HCT116 (cell line): ENCODE results near the gene CFAP92. TPM values are rescaled to one million over a fixed set of nuclear protein-coding genes. Genes with fewer than 3 reads are reported as not detected.
A peak's percentile ranks its signal among the peaks of the same experiment; 100 is the strongest.

Source experiments
- ATAC-seq: fragments of 200-7000 bp; cut with Tn5 transposase; 2 replicates; pipeline ENCODE4 v1.9.1; 2020; ENCODE audit warnings: mild to moderate bottlenecking, moderate library complexity
- BruUV-seq: library from RNA; stranded (reverse); fragments of 400-500 nt; replicated peaks from 2 replicates; lab custom pipeline; 2021; lab: Mats Ljungman, UMichigan
- CTCF ChIA-PET: fragments of 300-600 bp; sonication (Branson Sonifier 250); formaldehyde crosslinking; loops from one replicate; lab custom pipeline; 2021; ENCODE audit warnings: antibody characterized with exemption; lab: Charles Lee
- POLR2A ChIA-PET: fragments of 300-600, 350-600 bp; sonication (Branson Sonifier 250); formaldehyde crosslinking; loops from one replicate; lab custom pipeline; 2021; ENCODE audit warnings: antibody characterized with exemption; lab: Charles Lee
- RAD21 ChIA-PET, 2 experiments: fragments of 300-600 bp; sonication (Branson Sonifier 250); formaldehyde crosslinking; loops; one replicate each; lab custom pipeline; 2023; ENCODE audit warnings: low total read pairs in 2 of 2; ENCODE audit not compliant: uncharacterized antibody in 2 of 2, unreplicated experiment in 2 of 2, low non-redundant PET in 1 of 2; lab: Charles Lee
- DNase-seq: peaks from one replicate; pipeline ENCODE4 v3.0.0-alpha.2; 2010; ENCODE audit warnings: low read depth, low spot score
- H2AFZ ChIP-seq: fragments of 200-600 bp; shearing (Covaris generic), sonication (generic); 2 replicates; pipeline ENCODE4 v1.6.1; 2017; ENCODE audit warnings: low read depth, mixed run types, mixed read lengths, antibody characterized with exemption, low read length; ENCODE audit not compliant: poor library complexity, severe bottlenecking
- H3K27ac ChIP-seq: 2 replicates; pipeline ENCODE4 v1.5.1; 2012; ENCODE audit warnings: low read depth, low read length
- H3K27me3 ChIP-seq: fragments of 200-600 bp; sonication (generic); 2 replicates; pipeline ENCODE4 v1.6.1; 2016; ENCODE audit warnings: mixed run types, low read length, mixed read lengths; ENCODE audit not compliant: insufficient read depth
- H3K36me3 ChIP-seq, 2 experiments: fragments of 200-500 bp in 1 of 2; fragments of 200-600 bp in 1 of 2; sonication (Bioruptor generic) in 1 of 2; sonication (generic) in 1 of 2; 2 replicates each; pipeline versions ENCODE4 v1.5.1 to v1.6.1; 2014 to 2016; ENCODE audit warnings: low read length in 2 of 2, inconsistent platforms in 1 of 2, mixed read lengths in 1 of 2, mixed run types in 1 of 2; ENCODE audit not compliant: insufficient read depth in 2 of 2, control insufficient read depth in 1 of 2
- H3K4me1 ChIP-seq, 2 experiments: fragments of 200-600 bp in 1 of 2; sonication (generic) in 1 of 2; 2 replicates each; pipeline versions ENCODE4 v1.5.1 to v1.6.1; 2012 to 2017; ENCODE audit warnings: low read length in 2 of 2, inconsistent platforms in 1 of 2, mild to moderate bottlenecking in 1 of 2, mixed read lengths in 1 of 2, mixed run types in 1 of 2, moderate library complexity in 1 of 2; ENCODE audit not compliant: insufficient read depth in 2 of 2, control insufficient read depth in 1 of 2
- H3K4me2 ChIP-seq: fragments of 200-600 bp; sonication (generic); 2 replicates; pipeline ENCODE4 v1.6.1; 2017; ENCODE audit warnings: mixed run types, low read length, mixed read lengths
- H3K4me3 ChIP-seq, 2 experiments: fragments of 200-600 bp in 1 of 2; sonication (generic) in 1 of 2; replicated peaks in 1 of 2; 2 replicates each; pipeline ENCODE4 v1.5.1; 2011 to 2016; ENCODE audit warnings: low read length in 2 of 2, control low read depth in 1 of 2, low read depth in 1 of 2, mild to moderate bottlenecking in 1 of 2, mixed read lengths in 1 of 2, mixed run types in 1 of 2
- H3K79me2 ChIP-seq: fragments of 200-600 bp; sonication (generic); 2 replicates; pipeline ENCODE4 v1.6.1; 2017; ENCODE audit warnings: mild to moderate bottlenecking, mixed run types, low read length, moderate library complexity, mixed read lengths; ENCODE audit not compliant: insufficient read depth
- H3K9ac ChIP-seq: fragments of 200-600 bp; sonication (generic); 2 replicates; pipeline ENCODE4 v1.6.1; 2016; ENCODE audit warnings: low read length, mixed read lengths
- H3K9me2 ChIP-seq: fragments of 200-600 bp; sonication (generic), shearing (Covaris generic); 2 replicates; pipeline ENCODE4 v1.6.1; 2017; ENCODE audit warnings: mixed run types, mild to moderate bottlenecking, moderate library complexity; ENCODE audit not compliant: insufficient read depth
- H3K9me3 ChIP-seq, 2 experiments: fragments of 200-500 bp in 1 of 2; fragments of 200-600 bp in 1 of 2; sonication (Bioruptor generic) in 1 of 2; sonication (generic) in 1 of 2; 2 replicates each; pipeline ENCODE4 v1.6.1; 2014 to 2017; ENCODE audit warnings: low read length in 2 of 2, mixed read lengths in 2 of 2, inconsistent platforms in 1 of 2, low read depth in 1 of 2, mild to moderate bottlenecking in 1 of 2, mixed run types in 1 of 2, moderate library complexity in 1 of 2; ENCODE audit not compliant: control insufficient read depth in 1 of 2, insufficient read depth in 1 of 2
- H4K20me1 ChIP-seq: fragments of 200-600 bp; sonication (generic), shearing (Covaris generic); 2 replicates; pipeline ENCODE4 v1.6.1; 2017; ENCODE audit warnings: mixed run types, mild to moderate bottlenecking, moderate library complexity; ENCODE audit not compliant: insufficient read depth
- RAD21 ChIP-seq: IDR thresholded peaks from 2 replicates; pipeline ENCODE4 v1.6.1; 2012; ENCODE audit warnings: low read depth, mild to moderate bottlenecking
- SP1 ChIP-seq: IDR thresholded peaks from 2 replicates; pipeline ENCODE4 v1.6.1; 2012; ENCODE audit warnings: low read depth
- ZBTB33 ChIP-seq: IDR thresholded peaks from 2 replicates; pipeline ENCODE4 v1.6.1; 2011; ENCODE audit warnings: mild to moderate bottlenecking, low read length, moderate library complexity; ENCODE audit not compliant: insufficient replicate concordance; ENCODE audit errors: extremely low read depth
- intact Hi-C: fragments of 100-400 bp; cut with micrococcal nuclease; formaldehyde crosslinking; loops from 2 replicates; pipeline ENCODE4 v1.10.0; 2022
- total RNA-seq: library from RNA; stranded (reverse); gene quantifications from one replicate; pipeline ENCODE4 v1.2.1, GENCODE V29; 2021; ENCODE audit not compliant: unreplicated experiment
- TF ChIP-seq, protein P1 (sequence below), 3 experiments: fragments of 200-600 bp in 1 of 3; sonication (generic) in 1 of 3; IDR thresholded peaks in 2 of 3; conservative IDR thresholded peaks in 1 of 3; 2 replicates each; pipeline ENCODE4 v1.5.1; 2012 to 2017; ENCODE audit warnings: low read depth in 2 of 3, low read length in 2 of 3, antibody characterized with exemption in 1 of 3, borderline replicate concordance in 1 of 3, control low read depth in 1 of 3, mild to moderate bottlenecking in 1 of 3, mixed read lengths in 1 of 3, mixed run types in 1 of 3, moderate library complexity in 1 of 3; ENCODE audit not compliant: insufficient read depth in 1 of 3

The CFAP92 gene
- total RNA-seq, 1 experiment from 2014 or later = 3.6 TPM

- Histone ChIP-seq H3K27ac (no peak overlapping the region), H3K27me3 (no peaks in the 10 kb centered on the region)
- RAD21 ChIA-PET = interaction anchor here in 1 of 2 experiments (0.6 kb wide), 1 partner anchor 198 kb away, joined by 4 read pairs; no protein-coding TSS in a partner anchor
- TF ChIP-seq ZBTB33 (no peak), SP1 (no peak), RAD21 (peak; percentile 35; the same call in 1 of the 2 replicates)
- TF ChIP-seq, protein P1, sequence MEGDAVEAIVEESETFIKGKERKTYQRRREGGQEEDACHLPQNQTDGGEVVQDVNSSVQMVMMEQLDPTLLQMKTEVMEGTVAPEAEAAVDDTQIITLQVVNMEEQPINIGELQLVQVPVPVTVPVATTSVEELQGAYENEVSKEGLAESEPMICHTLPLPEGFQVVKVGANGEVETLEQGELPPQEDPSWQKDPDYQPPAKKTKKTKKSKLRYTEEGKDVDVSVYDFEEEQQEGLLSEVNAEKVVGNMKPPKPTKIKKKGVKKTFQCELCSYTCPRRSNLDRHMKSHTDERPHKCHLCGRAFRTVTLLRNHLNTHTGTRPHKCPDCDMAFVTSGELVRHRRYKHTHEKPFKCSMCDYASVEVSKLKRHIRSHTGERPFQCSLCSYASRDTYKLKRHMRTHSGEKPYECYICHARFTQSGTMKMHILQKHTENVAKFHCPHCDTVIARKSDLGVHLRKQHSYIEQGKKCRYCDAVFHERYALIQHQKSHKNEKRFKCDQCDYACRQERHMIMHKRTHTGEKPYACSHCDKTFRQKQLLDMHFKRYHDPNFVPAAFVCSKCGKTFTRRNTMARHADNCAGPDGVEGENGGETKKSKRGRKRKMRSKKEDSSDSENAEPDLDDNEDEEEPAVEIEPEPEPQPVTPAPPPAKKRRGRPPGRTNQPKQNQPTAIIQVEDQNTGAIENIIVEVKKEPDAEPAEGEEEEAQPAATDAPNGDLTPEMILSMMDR (IDR thresholded peaks at IDR 0.05 in 2 of 3, conservative IDR thresholded peaks at IDR 0.05 in 1 of 3; ENCODE audit: borderline replicate concordance in 1 of 3, insufficient read depth in 1 of 3, low read depth in 2 of 3, low read length in 2 of 3) = peak; percentile 26 to 74 (median 67); a peak in 5 of 6 replicates
- TF ChIP-seq, all 23 proteins: peak for 2
- no peak for DNase-seq
- POLR2A ChIA-PET = no interaction called here
- H4K20me1 ChIP-seq = no peaks in the 10 kb centered on the region
- peaks cover 14 to 16% of the 10 kb centered on the region in 2 experiments; a peak in 3 of 4 replicates for H3K9me3 ChIP-seq
- no peaks in the 10 kb centered on the region for H3K36me3 ChIP-seq
- CTCF ChIA-PET = interaction anchor here (0.8 to 1.3 kb wide), 4 partner anchors 11 to 183 kb away, joined by 3 to 8 read pairs (median 4); partner anchors contain the start of gene ACAD9
- H2AFZ ChIP-seq = no peak overlapping the region
- no peaks in the 10 kb centered on the region for H3K4me1 ChIP-seq
- no peak overlapping the region for H3K4me3 ChIP-seq
- no peak overlapping the region for H3K9ac ChIP-seq
- peak; percentile 83 for ATAC-seq
- H3K4me2 ChIP-seq = no peak overlapping the region
- no peaks in the 10 kb centered on the region for H3K9me2 ChIP-seq
- BruUV-seq = no TSS peak
- intact Hi-C loops = no loop called here
- H3K79me2 ChIP-seq = no peaks in the 10 kb centered on the region
Observed at GRCh38 chr3:128863560-128863959, 130.3 kb downstream of the CFAP92 start.
